Colonic mucosa (tissue), 4 donors: Measurements from ENCODE around the gene TTC7B. TPM values are rescaled to one million over a fixed set of nuclear protein-coding genes. Genes with fewer than 3 reads are reported as not detected.

Source experiments
- DNase-seq: peaks from one replicate; pipeline ENCODE4 v3.0.0-alpha.2; 2020
- H3K27ac ChIP-seq: fragments of 200-600 bp; one replicate; pipeline ENCODE4 v1.8.0; 2021
- H3K27me3 ChIP-seq: fragments of 200-600 bp; one replicate; pipeline ENCODE4 v1.8.0; 2021
- H3K36me3 ChIP-seq: fragments of 200-600 bp; one replicate; pipeline ENCODE4 v1.8.0; 2021
- H3K4me1 ChIP-seq: fragments of 200-600 bp; one replicate; pipeline ENCODE4 v1.8.0; 2021; ENCODE audit warnings: mild to moderate bottlenecking
- H3K4me3 ChIP-seq: fragments of 200-600 bp; one replicate; pipeline ENCODE4 v1.8.0; 2021
- H3K9ac ChIP-seq, 2 donors: one replicate each; pipeline ENCODE4 v1.7.0; 2013; ENCODE audit warnings: control low read depth in 2 of 2, low read depth in 2 of 2, low read length in 2 of 2
- H3K9me3 ChIP-seq: fragments of 200-600 bp; one replicate; pipeline ENCODE4 v1.8.0; 2021
- CTCF ChIP-seq: fragments of 200-600 bp; IDR thresholded peaks from one replicate; pipeline ENCODE4 v1.8.0; 2022; ENCODE audit warnings: antibody characterized with exemption, mild to moderate bottlenecking
- intact Hi-C: fragments of 100-400 bp; cut with DNase I; formaldehyde crosslinking; loops from one replicate; pipeline ENCODE4 v1.14.1; 2022
- total RNA-seq, 2 donors: library from RNA; stranded (reverse); fragmentation: NEBNext Ultra II Directional in 1 of 2; extraction: Animal tissue kit (Norgen Biotek cat#: 25700) in 1 of 2; gene quantifications; one replicate each; pipeline ENCODE4 v1.2.1, GENCODE V29; 2021
- donor health status: healthy.
- donor health status: DM: no; HTN: no; CAD: no.
- donor health status: DM: no; HTN: no; CAD: no.

Gene TTC7B
- total RNA-seq, 2 donors from 2014 or later: 3.3 to 11.8 TPM

- Histone ChIP-seq H3K36me3 (no peaks in the 10 kb centered on the region), H3K9me3 (no peaks in the 10 kb centered on the region), H3K9ac (no peak overlapping the region), H3K4me1 (no peaks in the 10 kb centered on the region), H3K4me3 (no peak overlapping the region), H3K27me3 (no peaks in the 10 kb centered on the region), H3K27ac (no peak overlapping the region)
- intact Hi-C loops: no loop called here
- DNase-seq: no peak
- TF ChIP-seq CTCF: no peak
Measured at GRCh38 chr14:90555126-90556011, 260.9 kb downstream of the TTC7B start.

DNA sequence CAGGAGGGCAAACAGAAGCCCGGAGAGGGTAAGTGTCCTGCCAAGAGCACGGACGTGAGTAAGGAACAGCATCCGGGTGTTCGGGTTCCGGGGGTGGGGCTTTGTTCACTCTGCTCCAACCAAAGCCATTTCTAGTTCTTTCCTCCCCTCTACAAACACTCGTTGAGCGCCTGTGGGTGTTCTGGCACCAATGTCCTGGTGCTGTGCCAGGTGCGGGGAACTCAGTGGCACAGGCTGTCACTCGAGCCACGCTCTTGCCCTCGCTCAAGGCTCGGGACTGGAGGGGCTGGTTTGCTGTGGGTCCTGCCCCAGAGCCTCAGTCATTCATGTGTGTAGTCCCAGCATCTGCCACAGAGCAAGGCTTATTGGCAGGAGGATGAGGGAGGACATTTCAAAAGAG, 261.9 kb downstream of the TTC7B start:
- Histone ChIP-seq H3K9me3 (no peaks in the 10 kb centered on the region), H3K27ac (no peak overlapping the region), H3K36me3 (no peaks in the 10 kb centered on the region), H3K4me3 (no peak overlapping the region), H3K27me3 (no peaks in the 10 kb centered on the region), H3K9ac (no peak overlapping the region), H3K4me1 (no peaks in the 10 kb centered on the region)
- no peak for DNase-seq
- no peak for TF ChIP-seq CTCF
- intact Hi-C loops: no loop called here

DNA sequence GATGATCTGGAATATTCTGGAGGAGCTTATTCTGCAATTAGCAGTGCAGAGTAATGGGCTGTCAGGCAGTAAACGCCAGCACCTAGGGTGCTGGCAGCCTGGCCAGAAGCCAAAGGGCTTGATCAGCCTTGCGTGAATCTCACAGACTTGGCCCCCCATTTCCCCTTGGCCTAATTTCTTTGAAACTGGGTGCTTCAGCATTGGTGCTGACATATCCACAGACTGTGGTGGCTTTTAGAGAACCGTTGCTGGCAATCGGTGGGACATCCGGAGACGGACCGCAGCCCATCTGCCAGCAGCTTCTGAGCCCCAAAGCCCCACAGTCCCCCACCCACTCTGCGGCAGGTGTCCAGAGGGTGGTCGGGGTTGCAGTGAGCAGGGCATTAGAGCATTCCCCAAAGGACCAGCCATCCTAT, 262.3 kb downstream of the TTC7B start:
- intact Hi-C loops: no loop called here

DNA sequence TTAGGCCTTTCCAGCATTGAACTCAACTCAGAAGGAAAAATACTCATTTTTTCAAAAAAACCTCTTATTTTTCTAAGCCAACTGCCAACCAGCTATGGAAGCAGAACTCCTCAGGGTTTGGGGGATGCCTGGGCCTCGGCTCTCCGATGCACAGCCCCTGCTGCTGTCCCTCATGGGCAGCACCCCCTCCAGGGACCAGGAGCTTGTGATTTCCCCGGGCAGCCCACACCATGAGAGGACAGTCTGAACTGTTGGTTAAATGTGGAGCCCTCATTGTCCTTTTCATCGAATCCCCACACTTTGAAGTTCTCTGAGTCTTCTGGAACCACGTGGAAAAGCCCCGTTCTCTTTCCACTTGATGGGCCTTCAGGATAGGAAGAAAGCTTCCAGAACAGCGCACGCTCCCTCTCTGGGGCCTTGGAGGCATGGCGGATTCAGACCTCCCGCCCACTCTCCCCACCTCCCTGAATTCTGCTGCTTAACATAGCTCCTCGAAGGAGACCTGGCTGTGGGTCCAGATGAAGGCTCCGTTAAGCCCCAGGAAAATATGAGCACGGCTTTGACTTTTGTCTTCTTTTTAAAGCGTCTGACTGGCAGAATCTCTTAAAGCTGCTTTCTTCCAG, 262.8 kb downstream of the TTC7B start:
- no peak overlapping the region for H3K27ac ChIP-seq
- H3K4me3 ChIP-seq: no peak overlapping the region
- no peaks in the 10 kb centered on the region for H3K4me1 ChIP-seq
- no peak for TF ChIP-seq CTCF
- H3K27me3 ChIP-seq: no peaks in the 10 kb centered on the region
- no peaks in the 10 kb centered on the region for H3K36me3 ChIP-seq
- no peak overlapping the region for H3K9ac ChIP-seq
- intact Hi-C loops: no loop called here
- no peaks in the 10 kb centered on the region for H3K9me3 ChIP-seq
- DNase-seq: no peak

More for the DNA sequence above, 262.3 kb downstream of the TTC7B start:
- Histone ChIP-seq H3K4me1 (no peaks in the 10 kb centered on the region), H3K9ac (no peak overlapping the region), H3K4me3 (no peak overlapping the region), H3K36me3 (no peaks in the 10 kb centered on the region), H3K27ac (no peak overlapping the region), H3K27me3 (no peaks in the 10 kb centered on the region), H3K9me3 (no peaks in the 10 kb centered on the region)
- no peak for TF ChIP-seq CTCF
- DNase-seq: no peak

GRCh38 chr14:90552465-90553297, 263.5 kb downstream of the TTC7B start:
- TF ChIP-seq CTCF: no peak
- Histone ChIP-seq H3K4me3 (no peak overlapping the region), H3K27ac (no peak overlapping the region), H3K9me3 (no peaks in the 10 kb centered on the region), H3K9ac (no peak overlapping the region), H3K4me1 (no peaks in the 10 kb centered on the region), H3K27me3 (no peaks in the 10 kb centered on the region), H3K36me3 (no peaks in the 10 kb centered on the region)
- no peak for DNase-seq
- intact Hi-C loops: no loop called here
